Left lung (tissue), 10 donors: ENCODE results near the gene MLLT1. TPM values are rescaled to one million over a fixed set of nuclear protein-coding genes. Genes with fewer than 3 reads are reported as not detected.
A peak's percentile ranks its signal among the peaks of the same experiment; 100 is the strongest.

Experiments
- ATAC-seq: fragments of 200-7000 bp; cut with Tn5 transposase; one replicate; pipeline ENCODE4 v1.9.1; 2020; ENCODE audit warnings: moderate library complexity
- DNase-seq, 4 donors: peaks; one replicate each; pipeline ENCODE4 v3.0.0-alpha.2; 2013 to 2020
- H3K27ac ChIP-seq, 2 donors: fragments of 200-600 bp; sonication (generic) in 1 of 2; one replicate each; pipeline versions ENCODE4 v1.5.0 to v1.8.0; 2020 to 2021
- H3K27me3 ChIP-seq, 2 donors: fragments of 200-600 bp; sonication (generic) in 1 of 2; one replicate each; pipeline versions ENCODE4 v1.5.0 to v1.8.0; 2020 to 2021
- H3K36me3 ChIP-seq, 2 donors: fragments of 200-600 bp; sonication (generic) in 1 of 2; one replicate each; pipeline versions ENCODE4 v1.5.0 to v1.8.0; 2020 to 2021
- H3K4me1 ChIP-seq, 2 donors: fragments of 200-600 bp; one replicate each; pipeline ENCODE4 v1.8.0; 2021
- H3K4me3 ChIP-seq, 2 donors: fragments of 200-600 bp; sonication (generic) in 1 of 2; one replicate each; pipeline versions ENCODE4 v1.5.0 to v1.8.0; 2020 to 2021; ENCODE audit warnings: mild to moderate bottlenecking in 1 of 2
- H3K9me3 ChIP-seq, 2 donors: fragments of 200-600 bp; sonication (generic) in 1 of 2; one replicate each; pipeline versions ENCODE4 v1.5.0 to v1.8.0; 2020 to 2021
- intact Hi-C, 2 donors: fragments of 100-400 bp; cut with DNase I; formaldehyde crosslinking; loops; one replicate each; pipeline versions ENCODE4 v1.11.2 to v1.14.2; 2022
- polyA plus RNA-seq, 6 donors: library from polyadenylated mRNA; unstranded; fragments of 120-200 nt; gene quantifications; one replicate each; pipeline ENCODE4 v1.2.1, GENCODE V29; 2013; ENCODE audit not compliant: insufficient read length in 6 of 6
- total RNA-seq, 2 donors: library from RNA; stranded (reverse); fragmentation: NEBNext Ultra II Directional; extraction: Animal tissue kit (Norgen Biotek cat#: 25700); gene quantifications; one replicate each; pipeline ENCODE4 v1.2.1, GENCODE V29; 2021
- TF ChIP-seq, protein P1 (sequence below), 2 donors: fragments of 200-600 bp; sonication (generic) in 1 of 2; IDR thresholded peaks; one replicate each; pipeline versions ENCODE4 v1.5.0 to v1.8.0; 2021; ENCODE audit warnings: antibody characterized with exemption in 2 of 2
- donor health status: DM: no; HTN: yes; CAD: no.
- donor health status: DM: no; HTN: no; CAD: no.

The MLLT1 gene
- total and polyA plus RNA-seq, 8 donors: 69.3 to 106 (median 81.4) TPM

DNA sequence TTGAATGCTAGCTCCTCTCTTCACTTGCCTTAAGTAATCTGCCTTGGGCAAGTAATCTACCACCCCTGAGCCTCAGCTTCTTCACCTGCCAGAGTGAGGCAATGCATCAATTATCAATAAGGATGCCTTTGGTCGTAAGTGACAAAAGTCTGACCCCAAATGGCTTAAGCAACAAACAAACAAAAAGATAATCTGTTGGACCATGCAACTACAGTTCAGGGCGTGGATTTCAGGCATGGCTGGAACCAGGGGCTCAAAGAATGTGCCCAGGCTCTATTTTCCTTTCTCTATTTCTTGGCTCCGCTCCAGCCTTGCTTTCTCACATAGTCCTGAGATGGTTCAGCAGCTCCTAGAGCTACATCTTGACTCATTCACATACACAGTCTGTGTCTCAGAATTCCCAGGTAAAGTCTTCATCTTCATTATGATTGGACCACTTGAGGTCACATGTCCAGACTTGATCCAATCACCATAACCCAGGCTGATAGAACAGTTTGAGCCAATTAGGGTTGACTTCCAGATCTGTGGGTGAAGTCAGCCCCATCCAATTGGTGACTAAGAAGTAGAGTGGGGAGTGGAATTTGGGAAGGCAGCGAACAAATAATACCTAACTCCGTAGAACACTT is 114.8 kb downstream of the MLLT1 start:
- Histone ChIP-seq H3K36me3 (no peaks in the 10 kb centered on the region), H3K27me3 (no peaks in the 10 kb centered on the region), H3K4me1 (peaks cover 0 to 8% of the 10 kb centered on the region in 2 donors), H3K4me3 (no peak overlapping the region), H3K27ac (no peak overlapping the region), H3K9me3 (no peaks in the 10 kb centered on the region)
- intact Hi-C loops: no loop called here
- ATAC-seq (no peak), DNase-seq (no peak)
- TF ChIP-seq, protein P1, sequence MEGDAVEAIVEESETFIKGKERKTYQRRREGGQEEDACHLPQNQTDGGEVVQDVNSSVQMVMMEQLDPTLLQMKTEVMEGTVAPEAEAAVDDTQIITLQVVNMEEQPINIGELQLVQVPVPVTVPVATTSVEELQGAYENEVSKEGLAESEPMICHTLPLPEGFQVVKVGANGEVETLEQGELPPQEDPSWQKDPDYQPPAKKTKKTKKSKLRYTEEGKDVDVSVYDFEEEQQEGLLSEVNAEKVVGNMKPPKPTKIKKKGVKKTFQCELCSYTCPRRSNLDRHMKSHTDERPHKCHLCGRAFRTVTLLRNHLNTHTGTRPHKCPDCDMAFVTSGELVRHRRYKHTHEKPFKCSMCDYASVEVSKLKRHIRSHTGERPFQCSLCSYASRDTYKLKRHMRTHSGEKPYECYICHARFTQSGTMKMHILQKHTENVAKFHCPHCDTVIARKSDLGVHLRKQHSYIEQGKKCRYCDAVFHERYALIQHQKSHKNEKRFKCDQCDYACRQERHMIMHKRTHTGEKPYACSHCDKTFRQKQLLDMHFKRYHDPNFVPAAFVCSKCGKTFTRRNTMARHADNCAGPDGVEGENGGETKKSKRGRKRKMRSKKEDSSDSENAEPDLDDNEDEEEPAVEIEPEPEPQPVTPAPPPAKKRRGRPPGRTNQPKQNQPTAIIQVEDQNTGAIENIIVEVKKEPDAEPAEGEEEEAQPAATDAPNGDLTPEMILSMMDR (IDR thresholded peaks at IDR 0.05): no peak

DNA sequence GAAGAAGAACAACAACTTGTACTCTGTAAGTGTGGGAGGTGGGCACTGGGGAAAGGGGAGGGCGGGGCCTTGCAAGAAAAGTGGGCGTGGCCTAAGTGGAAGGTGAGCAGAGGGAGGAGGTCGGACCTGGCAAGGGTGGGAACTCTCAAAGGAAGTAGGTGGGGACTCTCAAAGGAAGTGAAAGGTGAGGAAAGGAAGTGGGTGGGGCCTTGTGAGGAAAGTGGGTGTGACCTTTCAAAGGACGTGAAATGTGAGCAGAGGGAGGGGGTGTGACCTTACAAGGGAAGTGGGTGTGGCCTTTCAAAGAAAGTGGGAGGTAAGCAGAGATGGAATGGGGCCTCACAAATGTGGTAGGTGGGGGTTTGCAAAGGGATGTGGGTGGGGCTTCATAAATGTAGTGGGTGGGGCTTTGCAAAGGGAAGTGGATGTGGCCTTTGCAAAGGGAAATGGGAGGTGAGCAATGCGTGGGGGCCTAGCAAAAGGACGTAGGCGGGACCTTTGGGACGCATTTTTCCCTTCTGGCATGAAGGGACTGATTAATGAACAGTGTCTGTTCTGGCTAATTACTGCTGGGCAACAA is 118.4 kb downstream of the MLLT1 start:
- Histone ChIP-seq H3K4me1 (peaks cover 0 to 8% of the 10 kb centered on the region in 2 donors), H3K27me3 (no peaks in the 10 kb centered on the region), H3K36me3 (no peaks in the 10 kb centered on the region), H3K27ac (peak overlapping the region in 1 of 2 donors; percentile 30), H3K9me3 (peaks cover 0 to 5% of the 10 kb centered on the region in 2 donors), H3K4me3 (no peak overlapping the region)
- intact Hi-C loops: no loop called here
- TF ChIP-seq, protein P1 (IDR thresholded peaks at IDR 0.05): no peak
- ATAC-seq (peak; percentile 63), DNase-seq (peak in 2 of 4 donors; percentile 7 to 49)

Other genes with a start within 250 kb of the MLLT1 start
- gene RFX2, start 169.5 kb downstream of the MLLT1 start, total RNA-seq: 10 to 100 TPM; 17.0 to 18.8 TPM
- gene RFX2, start 169.5 kb downstream of the MLLT1 start, polyA plus RNA-seq: 10 to 100 TPM; 12.7 to 17.4 (median 15.3) TPM
- not detected for gene ACSBG2, start 144.3 kb downstream of the MLLT1 start, total RNA-seq
- 1 to 10 TPM; 1.6 to 3.5 (median 2.1) TPM for gene ACSBG2, start 144.3 kb downstream of the MLLT1 start, polyA plus RNA-seq
- gene ACER1, start 53.6 kb upstream of the MLLT1 start, total RNA-seq: not detected
- gene ACER1, start 53.6 kb upstream of the MLLT1 start, polyA plus RNA-seq: under 1 TPM in 2 of 6 donors, not detected in 4; 0.15 to 0.30 TPM
- gene CLPP, start 81.6 kb upstream of the MLLT1 start, total RNA-seq: 10 to 100 TPM; 69.5 to 78.4 TPM
- 10 to 100 TPM; 40.9 to 65.2 (median 54.4) TPM for gene CLPP, start 81.6 kb upstream of the MLLT1 start, polyA plus RNA-seq
- gene ALKBH7, start 92.8 kb upstream of the MLLT1 start, total RNA-seq: 10 to 100 TPM; 52.8 to 67.7 TPM
- 10 to 100 TPM; 34.2 to 67.9 (median 48.2) TPM for gene ALKBH7, start 92.8 kb upstream of the MLLT1 start, polyA plus RNA-seq
- gene PSPN, start 96.0 kb upstream of the MLLT1 start, total RNA-seq: 1 to 10 TPM; 1.9 to 2.1 TPM
- 1 to 10 TPM; 1.8 to 2.7 (median 2.4) TPM for gene PSPN, start 96.0 kb upstream of the MLLT1 start, polyA plus RNA-seq
- gene GTF2F1, start 113.2 kb upstream of the MLLT1 start, total RNA-seq: 10 to 100 TPM; 39.6 to 43.4 TPM
- 10 to 100 TPM; 70.1 to 99.1 (median 77.9) TPM for gene GTF2F1, start 113.2 kb upstream of the MLLT1 start, polyA plus RNA-seq
- gene KHSRP, start 144.8 kb upstream of the MLLT1 start, total RNA-seq: 100 to 1,000 TPM; 173 to 203 TPM
- 100 to 1,000 TPM; 247 to 333 (median 284) TPM for gene KHSRP, start 144.8 kb upstream of the MLLT1 start, polyA plus RNA-seq
- gene SLC25A41, start 153.8 kb upstream of the MLLT1 start, total RNA-seq: under 1 TPM; 0.31 to 0.58 TPM
- 1 to 10 TPM in 2 of 6 donors, under 1 TPM in 4; 0.33 to 1.7 (median 0.90) TPM for gene SLC25A41, start 153.8 kb upstream of the MLLT1 start, polyA plus RNA-seq
- 100 to 1,000 TPM in 1 of 2 donors, 10 to 100 TPM in 1; 57.9 to 118 TPM for gene SLC25A23, start 179.8 kb upstream of the MLLT1 start, total RNA-seq
- gene SLC25A23, start 179.8 kb upstream of the MLLT1 start, polyA plus RNA-seq: 10 to 100 TPM; 43.1 to 57.8 (median 54.4) TPM
- 10 to 100 TPM; 38.1 to 78.8 TPM for gene CRB3, start 184.3 kb upstream of the MLLT1 start, total RNA-seq
- gene CRB3, start 184.3 kb upstream of the MLLT1 start, polyA plus RNA-seq: 10 to 100 TPM; 14.9 to 21.3 (median 17.8) TPM
- 10 to 100 TPM in 1 of 2 donors, 1 to 10 TPM in 1; 6.7 to 11.8 TPM for gene DENND1C, start 201.8 kb upstream of the MLLT1 start, total RNA-seq
- gene DENND1C, start 201.8 kb upstream of the MLLT1 start, polyA plus RNA-seq: 10 to 100 TPM; 17.5 to 22.1 (median 19.7) TPM
- gene TUBB4A, start 222.3 kb upstream of the MLLT1 start, total RNA-seq: under 1 TPM; 0.35 to 0.65 TPM
- gene TUBB4A, start 222.3 kb upstream of the MLLT1 start, polyA plus RNA-seq: 1 to 10 TPM; 3.6 to 5.9 (median 4.9) TPM